Measurements from ENCODE around the gene NUP210.
A peak's percentile ranks its signal among the peaks of the same experiment; 100 is the strongest.
"Not testable (repeated sequence)": the region's sequence is repeated elsewhere in the genome, so short reads cannot be mapped to it uniquely, and the experiment has no call there.

Gene NUP210

DNA sequence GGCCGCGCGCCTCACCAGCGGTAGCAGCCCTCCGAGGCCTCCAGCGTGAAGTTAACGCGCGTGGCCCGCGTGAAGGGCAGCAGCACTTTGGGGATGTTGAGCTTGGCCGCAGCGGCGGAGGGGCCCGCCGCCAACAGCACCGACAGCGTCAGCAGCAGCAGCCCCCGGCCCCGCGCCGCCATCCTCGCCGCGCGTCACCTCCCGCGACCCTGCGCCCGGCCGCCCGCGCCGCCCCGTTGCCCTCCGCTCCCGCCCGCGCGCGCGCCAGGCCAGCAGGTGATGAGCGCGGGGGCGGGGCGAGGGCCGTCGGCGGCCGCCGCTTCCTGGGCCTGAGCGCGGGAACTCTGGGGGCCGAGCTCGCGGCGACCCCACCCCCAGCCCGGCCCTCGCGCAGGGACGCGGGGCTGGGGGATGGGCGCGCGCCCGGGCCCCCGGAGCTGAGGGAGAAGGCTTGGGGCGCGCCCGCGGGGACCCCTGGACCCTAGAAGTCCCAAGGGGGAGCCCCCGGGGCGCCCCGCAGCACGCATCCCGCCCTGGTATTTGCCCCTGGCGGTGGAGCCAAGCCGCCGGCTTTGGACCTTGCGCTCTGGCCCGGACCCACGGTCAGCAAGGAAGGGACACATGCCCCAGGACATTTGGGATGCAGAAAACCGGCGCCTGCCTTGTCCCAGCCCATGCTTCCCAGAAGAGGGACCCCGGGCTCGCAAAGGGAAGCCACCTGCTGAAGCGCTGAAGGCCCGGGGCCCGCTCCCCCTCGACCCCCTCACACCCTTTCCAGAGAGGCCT, at the start of gene NUP210:
NUP210 (minus strand) TSS at position 278 of the 786 bp plus-strand sequence; CDS start at position 182, 96 bp downstream.
- DNase-seq (ENCODE audit: low read depth in 2 of 2) = peak; percentile 27 to 72

DNA sequence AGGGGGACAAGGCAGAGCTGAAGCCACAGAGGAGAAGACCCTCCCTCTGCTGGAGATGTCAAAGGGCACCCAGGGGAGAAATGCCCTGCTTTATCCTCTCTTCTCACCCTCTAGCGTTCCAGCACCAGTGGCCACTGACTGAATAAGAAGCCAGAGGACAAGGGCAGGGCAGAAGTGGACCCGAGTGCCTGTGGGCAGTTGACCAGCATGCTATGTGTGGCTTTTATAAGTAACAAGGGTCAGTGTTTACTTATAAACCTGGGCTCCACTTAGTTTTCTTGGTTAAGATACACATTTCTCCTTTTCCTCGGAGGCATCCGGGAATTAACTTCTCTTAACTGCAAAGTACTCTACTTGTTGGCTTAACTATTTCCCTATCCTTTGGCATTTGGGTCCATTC, 46.7 kb upstream of the NUP210 start:
- no peak for DNase-seq (ENCODE audit: low read depth in 2 of 2)

DNA sequence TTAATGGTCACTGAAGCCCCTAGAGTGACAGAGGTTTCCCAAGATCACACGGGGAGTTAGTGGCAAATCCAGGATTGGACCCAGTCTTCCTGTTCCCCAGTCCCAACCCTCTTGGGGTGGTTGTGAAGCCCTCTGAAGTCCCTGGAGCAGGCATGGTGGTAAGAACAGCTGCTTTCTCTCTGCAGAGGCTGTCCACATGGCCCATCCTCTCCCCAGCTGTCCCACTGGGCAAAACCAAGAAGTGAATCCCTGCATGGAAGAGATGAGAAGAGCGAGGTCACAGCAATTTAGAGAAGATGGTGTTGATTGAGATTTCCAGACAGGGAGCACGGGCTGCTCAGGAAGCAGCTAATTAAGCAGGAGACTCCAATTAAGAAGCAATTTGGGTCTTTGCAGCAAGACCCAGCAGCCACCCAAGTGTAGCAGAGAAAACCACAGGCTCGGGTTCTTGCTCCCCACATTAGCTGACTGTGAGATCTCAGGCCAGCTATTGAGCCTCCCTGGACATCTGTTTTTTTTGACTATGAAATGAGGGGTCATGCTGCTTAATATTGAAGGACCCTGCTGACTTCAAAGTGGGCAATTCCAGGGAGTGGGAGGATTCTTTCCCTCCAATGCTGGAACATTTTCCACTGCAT, 45.2 kb upstream of the NUP210 start:
- DNase-seq (ENCODE audit: low read depth in 2 of 2) = no peak

DNA sequence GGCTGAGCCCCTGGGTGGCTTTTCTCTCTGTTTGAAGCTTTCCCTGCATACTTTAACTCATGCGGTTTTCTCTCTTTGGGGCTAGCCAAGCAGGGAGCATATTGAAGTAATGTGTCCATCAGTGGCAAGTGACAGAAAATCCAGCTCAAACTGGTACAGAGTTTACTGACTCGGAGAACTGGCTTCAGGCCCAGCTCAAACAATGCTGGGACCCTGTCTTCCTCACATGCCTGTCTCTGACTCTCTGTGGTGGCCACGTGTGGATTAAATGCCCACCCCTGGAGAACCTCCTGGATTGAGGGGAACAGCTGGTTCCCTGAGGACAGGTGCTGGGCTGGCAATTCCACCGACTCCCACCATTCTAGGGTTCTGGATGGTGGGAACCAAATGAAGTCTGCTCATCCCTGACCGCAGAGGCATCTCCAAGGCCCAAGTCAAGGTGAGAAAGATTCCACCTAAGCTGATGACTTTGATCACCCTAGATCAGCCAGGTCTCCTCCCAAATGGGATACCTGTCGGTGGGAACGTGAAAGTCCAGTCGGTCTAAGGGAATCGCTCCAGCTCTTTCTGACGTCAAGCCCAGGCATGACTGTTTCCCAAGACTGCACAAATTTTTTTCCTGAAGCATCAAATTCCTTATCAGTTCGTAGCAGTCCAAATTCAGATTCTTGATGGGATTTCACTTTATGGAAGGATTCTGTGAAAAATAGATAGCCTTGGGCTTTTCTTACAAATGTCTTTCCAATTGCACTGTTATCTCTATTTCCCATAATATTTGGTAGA, 43.7 kb upstream of the NUP210 start:
- DNase-seq (ENCODE audit: low read depth in 2 of 2) = no peak

DNA sequence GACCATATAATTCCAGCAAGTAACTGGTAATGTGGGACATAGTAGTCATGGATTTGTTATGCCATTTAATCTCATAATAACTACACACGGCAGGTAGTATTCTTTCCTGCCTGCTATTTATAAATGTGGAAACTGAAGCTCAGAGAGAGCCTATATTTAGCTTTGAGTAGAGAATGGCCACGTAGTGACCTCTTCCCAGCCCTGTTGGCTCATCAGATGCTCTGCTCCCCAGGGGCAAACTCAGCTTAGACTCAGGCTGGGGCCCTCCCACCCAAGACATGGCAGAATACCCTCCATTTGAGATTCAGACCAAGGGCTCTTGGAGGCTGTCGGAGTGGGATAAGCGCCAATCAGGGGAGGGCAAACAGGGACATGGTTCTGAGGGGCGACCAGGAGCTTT, 42.7 kb upstream of the NUP210 start:
- DNase-seq (ENCODE audit: low read depth in 2 of 2) = no peak

DNA sequence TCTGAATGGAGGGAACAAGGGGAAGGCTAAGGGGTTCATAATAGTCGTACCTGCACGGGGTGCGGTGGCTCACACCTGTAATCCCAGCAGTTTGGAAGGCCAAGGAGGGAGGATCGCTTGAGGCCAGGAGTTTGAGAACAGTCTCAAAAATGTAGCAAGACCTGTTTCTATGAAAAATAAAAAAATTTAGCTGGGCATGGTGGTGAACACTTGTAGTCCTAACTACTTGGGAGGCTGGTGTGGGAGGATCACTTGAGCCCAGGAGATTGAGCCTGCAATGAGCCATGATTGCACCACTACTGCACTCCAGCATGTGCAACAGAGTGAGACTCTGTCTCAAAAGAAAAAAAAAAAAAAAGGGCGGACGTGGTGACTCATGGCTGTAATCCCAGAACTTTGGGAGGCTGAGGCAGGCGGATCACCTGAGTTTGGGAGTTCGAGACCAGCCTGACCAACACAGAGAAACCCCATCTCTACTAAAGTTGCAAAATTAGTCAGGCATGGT, 42.1 kb upstream of the NUP210 start:
- DNase-seq (ENCODE audit: low read depth in 2 of 2) = no peak

DNA sequence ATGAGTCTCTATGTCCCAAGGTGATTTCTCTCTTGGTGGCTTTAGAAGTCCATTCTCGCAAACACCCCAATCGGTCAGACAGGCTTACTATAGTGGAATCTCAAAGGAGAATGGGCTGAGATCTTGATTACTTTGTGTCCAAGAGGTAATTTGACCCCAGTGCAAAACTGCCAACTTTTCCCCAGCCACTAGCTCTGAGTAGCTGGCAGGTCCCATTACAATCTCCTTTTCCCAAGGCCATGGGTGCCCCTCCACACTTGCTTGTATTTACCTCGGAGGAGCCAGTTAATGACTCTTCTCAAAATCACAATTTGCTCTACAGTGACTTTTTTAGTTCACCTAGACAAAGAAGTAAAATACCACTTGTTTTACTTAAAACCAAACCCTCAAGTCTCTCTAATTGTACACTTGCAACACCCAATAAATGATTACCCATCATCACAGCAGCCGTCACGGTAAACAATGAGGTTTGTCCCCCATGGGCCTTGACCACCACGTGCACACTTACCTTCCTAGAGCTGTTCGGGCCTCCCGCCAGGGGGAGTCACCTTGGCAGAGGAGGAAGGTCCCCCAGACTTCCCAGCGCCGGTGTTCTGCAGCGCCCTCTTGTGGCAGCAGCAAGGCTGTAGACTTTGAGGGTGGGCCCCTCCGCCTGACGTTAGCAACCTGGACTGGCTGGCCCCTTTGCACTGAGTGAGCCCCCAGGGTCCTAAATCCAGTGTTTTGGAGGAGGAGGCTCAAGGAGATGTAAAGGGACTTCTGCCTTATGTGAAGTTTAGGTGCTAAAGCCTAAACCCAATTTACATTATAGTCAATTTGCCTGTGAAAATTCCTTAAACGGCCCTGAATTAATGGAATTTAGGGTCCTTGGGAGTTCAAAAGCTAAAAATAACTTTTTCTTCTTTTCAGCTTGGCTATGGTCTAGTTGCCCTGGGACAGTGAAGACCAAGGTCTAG, 41.3 kb upstream of the NUP210 start:
- peak; percentile 57 to 63 for DNase-seq (ENCODE audit: low read depth in 2 of 2)

DNA sequence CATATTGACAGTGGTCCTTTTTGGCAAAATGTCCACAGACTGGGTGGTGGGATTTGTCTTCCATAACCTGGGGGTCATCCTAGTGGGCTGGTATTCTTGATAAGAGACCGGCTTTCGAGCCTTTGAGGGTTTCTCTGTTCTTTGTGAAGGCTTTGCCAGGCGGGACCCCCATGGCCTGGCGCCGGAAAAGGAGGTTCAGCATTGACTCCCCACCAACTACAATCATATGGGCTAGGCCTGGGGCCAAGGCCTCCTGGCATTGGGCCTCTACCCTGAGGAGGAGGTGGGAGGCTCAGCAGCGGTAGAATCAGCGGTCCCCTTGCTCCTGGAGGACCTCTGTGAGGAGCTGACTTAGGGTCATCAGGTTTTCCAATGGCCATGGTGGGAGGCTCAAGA, 40.2 kb upstream of the NUP210 start:
- no peak for DNase-seq (ENCODE audit: low read depth in 2 of 2)

DNA sequence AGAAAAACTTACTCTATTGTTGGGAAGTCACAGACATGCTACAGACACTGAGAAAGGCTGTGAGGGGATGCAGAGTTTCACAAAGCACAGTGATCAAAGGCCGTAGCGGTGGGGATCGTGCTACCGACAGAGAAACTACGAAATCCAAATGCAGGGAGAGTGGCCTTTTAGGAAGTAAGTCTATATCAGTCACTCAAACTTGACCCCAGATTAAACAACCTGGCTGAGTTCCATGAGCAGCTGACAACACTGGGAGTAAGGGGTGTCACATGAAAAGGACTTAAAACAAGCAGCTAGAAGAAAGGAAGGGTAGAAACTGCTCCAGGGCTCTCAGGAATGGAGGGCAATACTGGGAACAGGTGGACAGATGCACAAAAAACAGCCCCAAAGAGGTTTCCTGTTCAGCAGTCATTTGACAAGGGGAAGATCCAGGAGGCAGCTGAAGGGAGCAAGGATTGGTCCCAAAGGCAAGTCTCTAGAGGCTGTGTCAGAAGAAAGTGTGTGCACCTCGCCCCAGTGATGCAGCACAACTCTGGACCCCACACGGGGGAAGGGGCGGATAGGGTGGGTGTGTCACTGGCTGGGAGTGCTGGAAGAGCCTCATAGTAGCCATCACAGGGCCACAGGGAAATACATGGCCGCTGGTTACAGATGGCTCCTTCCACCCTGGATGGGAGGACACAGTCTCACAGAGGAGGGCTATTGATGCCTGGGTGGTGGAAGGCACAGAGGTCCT, 39.7 kb upstream of the NUP210 start:
- DNase-seq (ENCODE audit: low read depth in 2 of 2) = no peak

DNA sequence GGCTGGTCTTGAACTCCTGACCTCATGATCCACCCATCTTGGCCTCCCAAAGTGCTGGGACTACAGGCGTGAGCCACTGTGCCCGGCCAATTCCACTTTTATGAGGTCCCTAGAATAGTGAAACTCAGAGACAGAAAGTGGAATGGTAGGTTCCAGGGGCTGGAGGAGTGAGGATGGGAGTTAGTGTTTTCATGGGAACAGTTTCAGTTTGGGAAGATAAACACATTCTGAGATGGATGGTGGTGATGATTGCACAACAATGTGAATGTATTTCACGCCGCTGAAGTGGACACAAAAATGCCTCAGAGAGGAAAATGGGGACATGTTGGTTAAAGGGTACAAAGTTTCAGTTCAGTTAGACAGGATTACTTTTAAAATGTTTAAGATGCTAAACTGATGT, 37.5 kb upstream of the NUP210 start:
- no peak for DNase-seq (ENCODE audit: low read depth in 2 of 2)

DNA sequence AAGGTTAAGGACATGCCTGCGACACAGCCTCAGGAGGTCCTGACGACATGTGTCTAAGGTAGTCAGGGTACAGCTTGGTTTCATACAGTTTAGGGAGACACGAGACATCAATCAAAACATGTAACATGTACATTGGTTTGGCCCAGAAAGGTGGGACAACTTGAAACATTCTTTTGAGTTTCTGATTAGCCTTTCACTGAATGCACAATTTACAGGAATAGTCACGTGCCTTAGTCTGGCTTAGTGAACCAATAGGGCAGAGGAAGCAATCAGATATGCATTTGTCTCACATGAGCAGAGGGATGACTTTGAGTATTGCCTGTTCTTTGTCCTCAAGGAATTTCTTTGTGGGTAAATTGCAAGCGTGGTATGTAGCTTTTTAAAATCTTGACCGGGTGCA, 35.5 kb upstream of the NUP210 start:
- no peak for DNase-seq (ENCODE audit: low read depth in 2 of 2)

DNA sequence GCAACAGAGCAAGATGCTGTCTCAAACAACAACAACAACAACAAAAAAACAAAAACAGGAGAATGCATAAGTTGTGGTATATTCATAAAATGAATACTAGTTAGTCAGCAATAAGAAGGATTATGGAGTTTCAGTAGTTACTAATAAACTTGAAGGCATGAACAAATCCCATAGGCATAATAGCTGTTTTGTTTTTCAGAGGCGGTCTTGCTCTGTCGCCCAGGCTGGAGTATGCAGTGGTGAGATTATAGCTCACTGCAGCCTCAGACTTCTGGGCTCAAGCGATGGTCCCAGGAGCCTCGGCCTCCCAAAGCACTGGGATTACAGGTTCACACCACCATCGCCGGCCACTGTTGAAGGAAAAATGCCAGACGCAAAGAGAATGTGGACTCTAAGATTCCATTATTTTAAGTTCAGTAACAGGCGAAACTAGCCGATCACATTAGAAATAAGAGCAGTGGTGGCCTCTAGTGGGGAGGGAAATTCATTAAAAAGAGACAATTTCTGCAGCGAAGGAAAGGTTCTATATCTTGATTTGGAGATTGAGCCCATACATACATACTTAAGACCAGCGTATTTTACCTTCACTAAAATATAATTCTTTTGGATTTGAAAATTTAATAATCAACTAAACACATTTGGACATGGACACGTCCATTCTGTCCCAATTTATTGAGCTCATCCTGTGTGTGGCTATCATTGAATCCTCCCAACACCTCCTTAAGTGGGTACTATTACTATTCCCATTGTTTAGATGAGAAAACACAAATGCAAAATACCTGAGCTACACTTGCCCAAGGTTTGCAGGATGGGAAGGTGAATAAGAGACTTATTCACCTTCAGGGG, 32.6 kb upstream of the NUP210 start:
- peak in 1 of 2 donors; percentile 28 for DNase-seq (ENCODE audit: low read depth in 2 of 2)

DNA sequence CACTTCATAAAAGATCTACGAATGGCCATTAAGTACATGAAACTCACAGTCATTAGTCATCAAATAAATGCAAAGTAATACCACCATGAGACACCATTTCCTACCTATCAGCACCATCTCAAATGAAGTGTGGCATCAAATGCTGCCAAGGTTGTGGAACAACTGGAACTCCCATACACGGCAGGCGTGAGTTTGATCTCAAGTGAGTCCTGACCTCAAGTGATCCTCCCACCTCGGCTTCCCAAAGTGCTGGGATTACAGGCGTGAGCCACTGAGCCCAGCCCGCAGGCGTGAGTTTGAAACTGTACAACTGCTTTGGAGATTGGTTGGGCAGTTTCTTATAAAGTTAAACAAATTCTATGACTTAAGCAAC, 31.2 kb upstream of the NUP210 start:
- peak in 1 of 2 donors; percentile 12 for DNase-seq (ENCODE audit: low read depth in 2 of 2)

DNA sequence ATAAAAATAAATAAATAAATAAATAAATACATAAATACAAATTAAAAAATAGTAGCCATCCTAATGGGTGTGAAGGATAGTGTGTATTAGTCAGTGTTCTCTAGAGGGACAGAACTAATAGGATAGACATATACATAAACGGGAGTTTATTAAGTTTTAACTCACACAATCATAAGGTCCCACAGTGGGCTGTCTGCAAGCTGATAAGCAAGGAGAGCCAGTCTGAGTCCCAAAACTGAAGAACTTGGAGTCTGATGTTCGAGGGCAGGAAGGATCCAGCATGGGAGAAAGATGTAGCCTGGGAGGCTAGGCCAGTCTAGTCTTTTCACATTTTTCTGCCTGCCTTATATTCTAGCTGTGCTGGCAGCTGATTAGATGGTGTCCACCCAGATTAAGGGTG, 22.8 kb upstream of the NUP210 start:
- not testable (repeated sequence) for DNase-seq (ENCODE audit: low read depth in 2 of 2)

DNA sequence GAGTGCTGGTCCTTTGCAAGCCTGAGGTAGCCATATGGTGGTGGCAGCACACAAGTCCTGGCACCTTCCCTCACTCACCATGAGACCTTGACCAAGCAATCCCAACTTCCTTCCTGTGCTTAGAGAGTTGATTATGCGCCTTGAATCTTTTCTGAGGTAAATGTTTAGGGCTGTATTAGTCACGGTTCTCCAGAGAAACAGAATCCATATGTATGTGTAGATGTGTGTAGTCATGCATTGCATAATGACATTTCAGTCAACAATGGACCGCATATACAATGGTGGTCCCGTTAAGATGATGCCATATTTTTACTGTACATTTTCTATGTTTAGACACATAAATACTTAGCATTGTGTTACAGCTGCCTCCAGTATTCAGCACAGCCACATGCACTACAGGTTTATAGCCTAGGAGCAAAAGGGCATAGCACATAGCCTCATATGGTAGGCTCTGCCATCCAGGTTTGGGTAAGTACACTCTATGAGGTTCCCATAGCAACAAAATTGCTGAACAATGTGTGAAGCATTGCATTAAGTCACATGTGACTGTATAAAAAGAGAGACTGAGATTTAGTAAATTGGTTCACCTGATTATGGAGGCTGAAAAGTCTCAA, 20.2 kb upstream of the NUP210 start:
- no peak for DNase-seq (ENCODE audit: low read depth in 2 of 2)

DNA sequence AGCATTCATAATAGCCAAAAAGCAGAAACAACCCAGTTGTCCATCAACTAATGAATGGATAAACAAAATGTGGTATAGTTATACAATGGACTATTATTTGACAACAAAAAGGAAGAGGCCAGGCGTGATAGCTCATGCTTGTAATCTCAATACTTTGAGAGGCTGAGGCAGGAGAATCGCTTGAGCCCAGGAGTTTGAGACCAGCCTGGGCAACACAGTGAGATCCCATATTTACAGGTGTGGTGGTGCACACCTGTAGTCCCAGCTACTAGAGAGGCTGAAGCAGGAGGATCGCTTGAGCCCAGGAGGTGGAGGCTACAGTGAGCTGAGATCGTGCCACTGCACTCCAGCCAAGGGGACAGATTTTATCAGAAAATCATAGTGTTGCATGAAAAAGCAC, 16.1 kb upstream of the NUP210 start:
- DNase-seq (ENCODE audit: low read depth in 2 of 2) = not testable (repeated sequence)

DNA sequence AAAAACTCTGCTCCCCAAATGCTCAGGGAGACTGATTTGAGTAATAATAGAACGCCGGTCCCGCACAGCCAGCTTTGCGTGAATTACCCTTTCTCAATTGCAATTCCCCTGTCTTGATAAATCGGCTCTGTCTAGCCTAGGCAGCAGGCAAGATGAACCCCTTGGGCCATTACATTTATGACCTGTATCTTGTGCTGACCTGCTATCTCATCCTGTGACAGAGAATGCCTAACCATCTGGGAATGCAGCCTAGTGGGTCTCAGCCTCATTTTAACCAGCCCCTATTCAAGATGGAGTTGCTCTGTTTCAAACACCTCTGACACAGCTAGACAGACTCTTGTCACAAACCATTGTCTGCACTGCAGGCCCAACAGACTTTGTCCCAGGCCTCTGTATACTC, 13.8 kb upstream of the NUP210 start:
- DNase-seq (ENCODE audit: low read depth in 2 of 2) = no peak

DNA sequence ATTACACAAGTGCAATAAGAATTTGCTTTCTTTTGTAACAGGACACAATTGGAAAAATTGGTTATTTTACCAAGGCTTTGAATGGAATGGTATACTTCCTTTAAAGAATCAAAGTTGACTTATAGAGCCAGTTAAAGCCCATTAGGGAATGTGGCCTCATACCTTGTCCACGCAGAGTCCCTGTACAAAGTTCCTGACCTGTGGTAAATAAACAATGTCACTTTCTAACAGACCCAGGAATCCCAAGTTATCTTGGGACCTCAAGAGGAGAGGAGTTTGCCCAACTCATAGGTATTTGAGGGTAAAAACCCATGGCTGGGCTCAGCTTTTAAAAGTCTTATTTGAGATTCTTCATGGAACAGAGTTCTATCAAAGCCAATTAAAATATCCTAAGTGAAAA, 12.0 kb upstream of the NUP210 start:
- no peak for DNase-seq (ENCODE audit: low read depth in 2 of 2)

DNA sequence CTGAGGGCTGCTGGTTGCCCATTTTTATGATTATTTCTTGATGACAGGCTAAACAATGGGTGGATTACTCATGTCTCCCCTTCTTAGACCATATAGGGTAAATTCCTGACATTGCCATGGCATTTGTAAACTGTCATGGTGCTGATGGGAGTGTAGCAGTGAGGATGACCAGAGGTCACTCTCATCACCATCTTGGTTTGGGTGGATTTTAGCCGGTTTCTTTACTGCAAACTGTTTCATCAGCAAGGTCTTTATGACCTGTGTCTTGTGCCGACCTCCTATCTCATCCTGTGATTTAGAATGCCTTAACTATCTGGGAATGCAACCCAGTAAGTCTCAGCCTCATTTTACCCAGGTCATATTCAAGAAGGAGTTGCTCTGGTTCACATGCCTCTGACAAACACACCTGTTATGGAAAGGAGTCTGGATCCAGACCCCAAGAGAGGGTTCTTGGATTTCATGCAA, 10.3 kb upstream of the NUP210 start:
- not testable (repeated sequence) for DNase-seq (ENCODE audit: low read depth in 2 of 2)

All from stimulated activated CD4-positive, alpha-beta T cell treated with anti-CD3 and anti-CD28 coated beads, Interleukin-1b, Interleukin-23, amount 100 ng/mL, for 4 hours (primary cell).